Spinal cord (tissue), 10 donors: ENCODE data around the gene PGM2L1. TPM values are rescaled to one million over a fixed set of nuclear protein-coding genes. Genes with fewer than 3 reads are reported as not detected.

Experiments used
- DNase-seq, 6 donors: peaks; one replicate each; pipeline versions ENCODE4 v3.0.0 to v3.0.0-alpha.2; 2013 to 2015; ENCODE audit warnings: low spot score in 6 of 6, low read depth in 4 of 6
- H3K27ac ChIP-seq: one replicate; pipeline ENCODE4 v1.5.1; 2013; ENCODE audit warnings: low read depth, low read length, control low read depth
- H3K27me3 ChIP-seq: one replicate; pipeline ENCODE4 v1.6.1; 2013; ENCODE audit warnings: low read length; ENCODE audit not compliant: control insufficient read depth, insufficient read depth
- H3K36me3 ChIP-seq: one replicate; pipeline ENCODE4 v1.6.1; 2013; ENCODE audit warnings: low read length; ENCODE audit not compliant: control insufficient read depth, insufficient read depth
- H3K4me1 ChIP-seq: one replicate; pipeline ENCODE4 v1.6.1; 2013; ENCODE audit warnings: low read length; ENCODE audit not compliant: control insufficient read depth, insufficient read depth
- H3K4me3 ChIP-seq: one replicate; pipeline ENCODE4 v1.5.1; 2013; ENCODE audit warnings: low read depth, low read length, control low read depth
- H3K9me3 ChIP-seq: one replicate; pipeline ENCODE4 v1.6.1; 2013; ENCODE audit warnings: low read length; ENCODE audit not compliant: control insufficient read depth, insufficient read depth
- WGBS: methylation state at CpG from one replicate; pipeline ENCODE4 v1.1.5; 2013; ENCODE audit warnings: missing lambda C conversion rate; ENCODE audit not compliant: insufficient coverage; 5-methylcytosine and 5-hydroxymethylcytosine counted together
- polyA plus RNA-seq, 2 donors: library from polyadenylated mRNA; unstranded; fragments of 120-200 nt; gene quantifications; one replicate each; pipeline ENCODE4 v1.2.1, GENCODE V29; 2013; ENCODE audit not compliant: insufficient read length in 2 of 2
- small RNA-seq: library from RNA; depleted of rRNA; stranded (forward); fragments of <200 nt; gene quantifications from one replicate; pipeline ENCODE3, GENCODE V24; 2014; ENCODE audit warnings: low replicate concordance
- total RNA-seq, 2 donors: library from RNA; depleted of rRNA in 1 of 2; stranded (reverse); fragments of 120-200 nt in 1 of 2; fragments of >200 nt in 1 of 2; gene quantifications; one replicate each; pipeline versions ENCODE4 v1.2.3 to v1.2.4, GENCODE V29; 2013 to 2014
- donor health status: healthy.

Gene PGM2L1
- total and polyA plus RNA-seq, 4 donors = 20.2 to 116 (median 61.4) TPM

DNA sequence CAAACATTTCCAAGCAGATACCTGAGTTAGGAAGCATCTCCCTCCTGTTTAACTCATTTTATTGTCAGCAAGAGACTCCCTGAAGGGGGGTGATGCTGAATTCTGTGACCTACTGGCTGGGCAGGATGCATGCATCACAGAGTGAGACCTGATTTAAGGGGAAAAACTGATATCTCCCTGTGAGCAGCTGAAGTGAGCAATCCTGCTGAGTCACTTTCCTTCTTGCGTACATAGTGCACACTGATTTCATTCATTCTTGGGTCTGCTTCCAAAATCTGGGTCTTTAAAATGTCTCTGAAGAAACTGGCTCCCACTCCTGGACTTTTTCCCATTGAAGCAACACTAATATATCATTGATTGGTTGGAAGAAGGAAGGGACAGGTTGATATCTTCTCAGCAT is 110.1 kb downstream of the PGM2L1 start:
- Histone ChIP-seq H3K4me1 (no peaks in the 10 kb centered on the region), H3K27me3 (no peaks in the 10 kb centered on the region), H3K36me3 (no peaks in the 10 kb centered on the region), H3K4me3 (no peak overlapping the region), H3K27ac (no peak overlapping the region), H3K9me3 (no peaks in the 10 kb centered on the region)
- WGBS = 67% methylated on average over 1 of the region's 1 CpG
- peak in 1 of 6 donors; percentile 33 for DNase-seq

DNA sequence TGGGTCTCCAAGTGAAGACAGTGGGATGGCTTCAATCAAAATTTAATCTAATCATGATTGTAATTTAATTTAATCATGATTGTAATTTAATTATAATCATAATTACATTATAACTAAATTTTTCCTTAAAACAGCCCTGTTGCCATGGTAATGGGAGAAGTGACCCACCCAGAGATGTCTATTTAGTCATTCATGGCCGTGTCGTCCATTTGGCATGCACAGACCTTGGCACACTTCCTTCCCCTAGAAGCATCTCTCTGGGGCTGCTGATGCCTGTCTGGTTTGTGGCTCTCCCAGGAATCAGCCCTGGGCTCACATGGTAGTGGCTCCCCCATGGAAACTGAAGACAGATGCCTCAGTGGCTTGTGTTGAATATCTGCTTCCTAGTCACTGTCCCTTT is 113.8 kb downstream of the PGM2L1 start:
- WGBS = 14% methylated on average over 2 of the region's 2 CpGs
- H3K4me3 ChIP-seq = no peak overlapping the region
- H3K36me3 ChIP-seq = no peaks in the 10 kb centered on the region
- H3K27ac ChIP-seq = no peak overlapping the region
- H3K4me1 ChIP-seq = peaks cover 4% of the 10 kb centered on the region
- H3K27me3 ChIP-seq = no peaks in the 10 kb centered on the region
- DNase-seq = peak in 1 of 6 donors; percentile 25
- H3K9me3 ChIP-seq = no peaks in the 10 kb centered on the region

DNA sequence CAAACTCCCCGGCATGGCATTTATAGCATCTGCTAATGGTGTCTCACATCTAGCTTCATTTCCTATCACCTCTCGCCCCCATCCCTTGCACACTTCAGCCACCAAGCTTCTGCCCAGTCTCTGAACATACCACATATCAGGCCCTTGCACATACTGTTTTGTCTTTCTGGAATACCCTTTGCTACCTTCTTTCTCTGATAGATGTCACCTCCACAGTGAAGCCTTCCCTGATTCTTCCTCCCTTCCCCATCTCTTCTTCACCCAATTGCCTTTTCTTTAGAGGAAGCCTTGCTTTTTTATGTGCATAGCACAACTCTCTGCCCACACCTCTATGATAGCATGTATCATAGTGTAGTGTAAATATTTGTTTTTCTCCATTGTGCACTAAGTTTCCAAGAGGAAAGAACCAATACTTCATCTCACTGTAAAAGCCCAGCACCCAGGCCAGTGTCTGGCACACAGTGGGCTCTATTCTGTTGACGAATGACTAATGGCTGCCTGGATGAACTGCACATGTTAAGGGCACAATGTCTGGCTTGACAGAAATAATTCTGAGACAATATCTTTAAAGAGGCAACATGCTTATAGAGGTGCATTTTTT is 114.6 kb downstream of the PGM2L1 start:
- no peak overlapping the region for H3K4me3 ChIP-seq
- H3K36me3 ChIP-seq = no peaks in the 10 kb centered on the region
- WGBS = 55% methylated on average over 2 of the region's 3 CpGs
- H3K27me3 ChIP-seq = no peaks in the 10 kb centered on the region
- H3K9me3 ChIP-seq = no peaks in the 10 kb centered on the region
- no peak for DNase-seq
- H3K27ac ChIP-seq = no peak overlapping the region
- peaks cover 4% of the 10 kb centered on the region for H3K4me1 ChIP-seq

DNA sequence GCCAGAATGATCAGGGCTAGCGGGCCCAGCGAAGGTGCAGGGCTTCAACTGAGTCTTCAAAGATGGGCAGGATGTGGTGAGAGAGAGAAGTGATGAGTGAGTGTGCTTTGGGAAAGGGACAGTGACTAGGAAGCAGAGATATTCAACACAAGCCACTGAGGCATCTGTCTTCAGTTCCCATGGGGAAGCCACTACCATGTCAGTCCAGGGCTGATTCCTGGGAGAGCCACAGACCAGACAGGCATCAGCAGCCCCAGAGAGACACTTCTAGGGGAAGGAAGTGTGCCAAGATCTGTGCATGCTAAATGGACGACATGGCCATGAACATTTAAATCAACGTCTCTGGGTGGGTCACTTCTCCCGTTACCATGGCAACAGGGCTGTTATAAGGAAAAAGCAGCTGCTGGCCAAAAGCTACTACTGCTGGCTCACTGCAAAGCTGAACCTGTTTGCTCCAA is 115.3 kb downstream of the PGM2L1 start:
- 57% methylated on average over 5 of the region's 5 CpGs for WGBS

DNA sequence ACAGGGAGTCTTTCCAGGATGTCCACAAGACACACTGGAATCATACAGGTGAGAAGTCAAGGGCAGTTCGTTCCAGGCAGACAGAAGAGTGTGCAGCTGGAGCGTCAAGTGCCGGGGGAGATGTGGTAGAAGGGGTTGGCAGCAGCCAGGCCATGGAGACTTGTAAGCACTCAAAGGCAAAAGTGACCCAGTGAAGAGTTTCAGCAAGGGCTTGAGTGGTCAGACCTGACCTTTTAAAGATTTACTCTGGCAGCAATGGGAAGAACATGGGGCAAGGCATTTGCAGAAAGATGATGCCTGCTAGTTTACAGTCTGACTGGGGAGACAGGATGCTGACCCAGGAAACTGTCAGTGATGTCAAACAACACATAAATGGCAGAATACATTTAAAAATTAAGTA is 115.8 kb downstream of the PGM2L1 start:
- WGBS = 86% methylated on average over 3 of the region's 3 CpGs
- Histone ChIP-seq H3K9me3 (no peaks in the 10 kb centered on the region), H3K4me1 (peaks cover 4% of the 10 kb centered on the region), H3K36me3 (no peaks in the 10 kb centered on the region), H3K27me3 (no peaks in the 10 kb centered on the region), H3K27ac (no peak overlapping the region), H3K4me3 (no peak overlapping the region)
- DNase-seq = no peak

More for the DNA sequence above, 115.3 kb downstream of the PGM2L1 start:
- no peaks in the 10 kb centered on the region for H3K9me3 ChIP-seq
- H3K27ac ChIP-seq = no peak overlapping the region
- no peak overlapping the region for H3K4me3 ChIP-seq
- peaks cover 4% of the 10 kb centered on the region for H3K4me1 ChIP-seq
- no peaks in the 10 kb centered on the region for H3K36me3 ChIP-seq
- no peaks in the 10 kb centered on the region for H3K27me3 ChIP-seq
- peak in 2 of 6 donors; percentile 21 to 81 for DNase-seq

DNA sequence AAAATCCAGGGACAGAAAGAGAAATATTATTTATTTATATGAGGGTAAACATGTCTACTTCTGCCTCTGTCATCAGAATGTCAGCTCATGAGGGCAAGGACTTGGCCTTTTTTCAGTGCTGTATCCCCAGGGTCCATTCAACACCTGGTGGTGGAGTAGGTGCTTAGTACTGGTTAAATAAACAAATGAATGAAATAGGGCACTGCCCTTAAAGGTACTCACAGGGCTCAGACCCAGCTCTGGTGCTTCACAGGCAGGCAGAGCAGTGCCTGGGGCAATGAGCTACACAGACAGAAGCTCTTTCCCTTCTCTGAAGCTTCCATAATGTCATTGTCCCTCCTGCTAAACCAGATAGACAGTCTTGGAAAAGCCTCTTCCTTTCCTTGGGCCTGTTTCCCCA is 117.7 kb downstream of the PGM2L1 start:
- H3K36me3 ChIP-seq = no peaks in the 10 kb centered on the region
- H3K4me1 ChIP-seq = peaks cover 4% of the 10 kb centered on the region
- H3K27me3 ChIP-seq = no peaks in the 10 kb centered on the region
- no peaks in the 10 kb centered on the region for H3K9me3 ChIP-seq
- H3K27ac ChIP-seq = no peak overlapping the region
- no peak for DNase-seq
- no peak overlapping the region for H3K4me3 ChIP-seq

Small RNA genes within 50 kb of the gene (small RNA-seq; reads per million reads assigned to genes)
- gene MIR548AL = 0.20 reads per million, percentile 6 among the genes with 10 or more reads in this experiment

Other genes with a start within 250 kb of the PGM2L1 start
- 10 to 100 TPM; 18.7 to 23.4 TPM for gene C2CD3, start 227.4 kb downstream of the PGM2L1 start, total RNA-seq
- gene C2CD3, start 227.4 kb downstream of the PGM2L1 start, polyA plus RNA-seq = 10 to 100 TPM; 22.1 to 22.8 TPM
- gene PPME1, start 227.1 kb downstream of the PGM2L1 start, total RNA-seq = 10 to 100 TPM; 36.1 to 37.4 TPM
- 10 to 100 TPM; 69.9 to 73.8 TPM for gene PPME1, start 227.1 kb downstream of the PGM2L1 start, polyA plus RNA-seq
- 1 to 10 TPM; 5.4 to 6.9 TPM for gene P4HA3, start 86.8 kb downstream of the PGM2L1 start, total RNA-seq
- gene P4HA3, start 86.8 kb downstream of the PGM2L1 start, polyA plus RNA-seq = 1 to 10 TPM; 1.2 to 3.3 TPM
- 10 to 100 TPM in 1 of 2 donors, 1 to 10 TPM in 1; 4.7 to 16.1 TPM for gene KCNE3, start 69.1 kb upstream of the PGM2L1 start, total RNA-seq
- 1 to 10 TPM; 3.4 to 3.8 TPM for gene KCNE3, start 69.1 kb upstream of the PGM2L1 start, polyA plus RNA-seq
- 1 to 10 TPM; 4.1 to 6.2 TPM for gene LIPT2, start 95.3 kb upstream of the PGM2L1 start, total RNA-seq
- 1 to 10 TPM; 2.3 to 3.0 TPM for gene LIPT2, start 95.3 kb upstream of the PGM2L1 start, polyA plus RNA-seq
- gene POLD3, start 194.1 kb upstream of the PGM2L1 start, total RNA-seq = 10 to 100 TPM; 15.8 to 16.8 TPM
- 10 to 100 TPM; 15.5 to 17.7 TPM for gene POLD3, start 194.1 kb upstream of the PGM2L1 start, polyA plus RNA-seq